NCI-H774 (cell line): ENCODE measurements around the gene ADAMTS5.

ENCODE experiments used
- DNase-seq: peaks from one replicate; lab custom pipeline; 2025; lab: John Stamatoyannopoulos, UW

ADAMTS5 gene

DNA sequence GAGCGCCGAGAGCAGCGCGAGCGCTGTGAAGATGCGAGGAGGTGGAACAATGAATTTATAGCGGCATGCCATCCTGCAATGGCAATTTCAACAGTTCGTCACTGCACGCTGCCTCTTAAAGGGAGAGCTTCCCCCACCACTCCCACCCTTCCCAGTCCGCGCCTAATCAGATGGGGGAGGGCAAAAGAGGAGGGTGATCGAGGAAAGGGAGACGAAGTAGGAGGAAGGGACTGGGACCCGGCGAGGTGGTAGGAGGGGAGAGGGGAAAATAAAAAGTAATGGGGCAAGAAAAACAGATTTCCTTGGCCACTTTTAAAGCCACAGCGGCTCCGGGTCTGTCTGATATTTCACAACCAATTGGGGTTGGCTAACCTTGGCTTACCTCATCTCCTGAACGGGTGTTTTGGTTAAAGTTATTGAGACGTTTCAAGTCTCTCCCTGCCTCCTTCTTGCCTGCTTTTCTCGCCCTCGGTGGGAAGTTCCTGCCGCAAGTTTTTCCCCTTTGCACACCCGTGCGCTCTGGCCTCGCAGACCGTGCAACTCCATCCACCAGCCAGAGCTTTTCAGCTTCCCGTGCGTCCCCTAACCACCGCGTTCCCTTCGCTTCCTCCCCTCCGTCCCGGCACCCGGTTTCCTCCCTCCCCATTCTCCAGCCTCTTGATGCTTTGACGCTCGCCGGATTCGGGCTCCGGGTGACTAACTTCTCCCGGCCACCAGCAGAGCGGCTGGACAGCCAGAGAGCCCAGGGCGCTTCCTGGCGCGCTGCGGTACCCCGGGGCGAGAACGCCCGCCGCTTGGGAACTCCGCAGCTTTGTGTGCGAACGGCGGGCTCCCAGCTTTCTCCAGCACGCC, at the start of gene ADAMTS5:
Gene ADAMTS5, minus strand, starts transcription at position 27 of the 852 bp plus-strand sequence. CDS start 697 bp downstream, outside the sequence.
- no peak for DNase-seq

DNA sequence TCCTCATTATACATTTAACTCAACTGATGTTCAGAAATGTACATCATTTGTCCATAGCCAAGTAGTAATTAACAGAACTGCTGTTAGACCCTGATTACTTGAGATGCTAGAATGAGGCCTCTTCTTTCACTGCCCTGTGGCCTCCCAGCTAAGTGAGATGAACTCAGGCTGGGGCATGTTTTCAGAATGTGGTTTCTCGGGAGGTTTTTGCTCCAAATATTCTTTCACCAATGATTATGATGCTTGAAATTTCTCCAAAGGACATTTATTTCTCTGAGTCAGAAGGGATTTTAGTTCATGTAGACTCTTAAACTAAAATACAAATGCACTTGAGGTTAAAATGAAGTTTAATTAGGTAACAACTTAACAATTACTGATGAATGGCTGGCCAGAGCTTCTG, 34.6 kb upstream of the ADAMTS5 start:
- no peak for DNase-seq

DNA sequence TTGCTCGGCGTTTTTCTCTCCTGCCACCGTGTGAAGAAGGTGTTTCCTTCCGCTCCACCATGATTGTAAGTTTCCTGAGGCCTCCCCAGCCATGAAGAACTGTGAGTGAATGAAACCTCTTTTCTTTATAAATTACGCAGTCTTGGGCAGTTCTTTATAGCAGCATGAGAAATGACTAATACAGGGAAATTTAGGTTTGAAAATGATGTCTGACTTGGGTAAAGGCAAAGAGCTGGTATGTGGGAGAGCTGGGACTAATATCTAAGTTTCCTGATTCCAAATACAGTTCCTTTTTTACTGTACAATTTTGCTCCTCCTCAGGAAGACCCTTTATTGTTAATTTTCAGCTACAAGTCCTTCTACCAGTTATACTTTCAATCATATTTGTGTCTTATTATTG, 16.7 kb upstream of the ADAMTS5 start:
- DNase-seq: no peak

- no peak for DNase-seq
Observed at GRCh38 chr21:26982767-26983166, 15.9 kb upstream of the ADAMTS5 start.

DNA sequence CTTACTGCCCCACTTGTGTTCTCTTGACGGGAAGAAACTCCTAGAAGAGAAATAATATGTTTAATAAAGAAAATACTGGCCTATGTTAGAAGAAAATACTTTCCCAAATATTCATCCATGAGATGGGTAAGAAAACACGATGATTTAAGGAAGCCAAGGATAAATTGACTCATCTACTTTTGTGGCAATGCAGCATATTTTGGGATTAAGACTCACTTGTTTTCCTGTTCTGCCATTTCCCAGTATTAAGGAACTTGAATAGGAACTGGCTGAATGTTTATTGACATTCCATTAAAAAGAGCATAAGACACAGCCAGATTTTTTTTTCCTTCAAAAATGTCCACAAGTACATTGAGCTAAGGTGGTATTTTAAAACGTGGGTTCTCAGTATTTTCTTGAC, 10.9 kb upstream of the ADAMTS5 start:
- DNase-seq: no peak

- DNase-seq: no peak
Observed at GRCh38 chr21:26973226-26973625, 6.3 kb upstream of the ADAMTS5 start.

- no peak for DNase-seq
Observed at GRCh38 chr21:26972192-26972591, 5.3 kb upstream of the ADAMTS5 start.

GRCh38 chr21:26969971-26970725, 3.3 kb upstream of the ADAMTS5 start:
- no peak for DNase-seq

GRCh38 chr21:26966649-26967061, 233 bp downstream of the ADAMTS5 start:
- no peak for DNase-seq

DNA sequence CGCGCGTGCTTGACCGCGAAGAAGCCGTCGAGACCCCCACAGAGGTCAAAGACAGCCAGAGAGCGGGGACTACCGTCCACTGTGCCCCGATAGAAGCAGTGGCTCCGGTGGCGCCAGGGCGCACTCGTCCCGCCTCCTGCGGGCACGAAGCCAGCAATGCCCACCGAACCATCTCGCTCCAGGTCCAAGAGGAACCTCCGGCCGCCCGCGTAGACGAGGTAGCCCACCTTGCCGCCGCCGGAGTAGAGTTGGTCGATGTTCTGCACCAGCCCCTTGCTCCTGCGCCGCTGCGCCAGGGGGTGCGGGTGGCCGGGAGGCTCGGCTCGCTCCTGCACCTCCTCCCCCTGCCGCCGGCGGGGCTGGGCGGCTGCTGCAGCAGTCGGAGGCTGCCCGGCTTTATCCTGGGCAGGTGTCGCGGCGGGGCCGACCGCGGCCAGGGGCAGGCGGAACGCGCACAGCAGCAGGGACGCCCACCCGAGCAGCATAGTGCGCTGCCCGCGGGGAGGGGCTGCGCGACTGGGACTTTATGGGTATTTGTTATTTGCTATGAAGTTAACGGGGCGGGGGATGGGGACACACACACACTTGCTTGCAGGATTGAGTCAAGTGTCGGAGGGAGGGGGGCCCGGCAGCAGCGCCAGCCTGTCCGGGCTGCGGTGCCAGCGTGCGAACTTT, 844 bp downstream of the ADAMTS5 start:
- no peak for DNase-seq

- no peak for DNase-seq
Observed at GRCh38 chr21:26965040-26965906, 1.6 kb downstream of the ADAMTS5 start.

DNA sequence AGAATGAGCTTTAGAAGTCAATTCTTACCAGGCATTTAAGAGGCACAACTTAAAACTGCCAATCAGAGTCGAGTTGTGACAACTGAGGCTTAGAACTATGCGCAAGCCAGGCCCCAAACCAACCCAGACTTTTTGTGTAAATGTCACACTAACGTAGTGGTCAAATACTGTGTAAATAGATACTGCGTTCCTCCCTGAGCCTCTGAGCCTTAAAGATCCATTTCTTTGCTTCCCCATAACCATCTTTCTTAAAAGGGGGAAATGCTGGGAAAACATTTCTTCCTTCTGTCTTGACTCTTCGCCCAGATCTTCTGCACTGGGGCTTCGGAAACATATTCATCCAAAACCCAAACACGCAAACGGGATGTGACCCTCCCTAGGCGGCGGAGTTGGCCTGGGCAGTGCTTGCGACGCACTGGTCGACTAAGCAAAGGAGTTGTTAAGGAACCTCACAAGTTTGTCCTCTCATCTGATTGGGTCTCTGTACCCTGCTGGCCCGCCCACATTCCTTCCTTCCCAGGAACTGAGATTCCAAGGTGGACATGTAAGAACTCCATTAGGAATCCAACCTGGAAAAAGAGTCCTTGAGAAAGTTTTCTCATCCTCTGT, 2.6 kb downstream of the ADAMTS5 start:
- no peak for DNase-seq

DNA sequence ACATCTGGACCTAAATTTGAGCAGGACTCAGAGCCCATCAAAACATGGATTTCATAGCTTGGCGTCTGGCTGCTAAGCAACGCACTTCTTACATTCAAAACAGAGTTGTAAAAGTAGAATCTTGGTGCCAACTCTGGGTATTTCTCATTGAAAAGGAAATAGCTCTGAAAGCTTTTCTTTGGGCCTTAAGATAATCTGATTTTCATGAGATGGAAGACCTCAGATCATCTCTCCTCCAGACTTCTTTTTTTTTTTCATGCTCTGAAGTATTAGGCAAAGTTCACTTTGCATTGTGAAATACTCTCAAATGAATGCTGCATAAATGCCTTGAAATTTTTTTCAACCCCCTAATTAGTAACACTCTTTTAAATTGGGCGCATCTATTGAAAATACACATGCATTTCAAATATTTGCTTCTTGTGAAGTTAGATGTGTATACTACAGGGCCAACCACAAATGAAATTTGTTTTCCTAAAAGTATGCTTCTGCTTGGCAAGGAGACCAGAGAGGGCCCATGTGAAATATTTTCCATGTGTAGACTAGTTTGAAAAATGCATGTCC, 4.2 kb downstream of the ADAMTS5 start:
- DNase-seq: no peak

DNA sequence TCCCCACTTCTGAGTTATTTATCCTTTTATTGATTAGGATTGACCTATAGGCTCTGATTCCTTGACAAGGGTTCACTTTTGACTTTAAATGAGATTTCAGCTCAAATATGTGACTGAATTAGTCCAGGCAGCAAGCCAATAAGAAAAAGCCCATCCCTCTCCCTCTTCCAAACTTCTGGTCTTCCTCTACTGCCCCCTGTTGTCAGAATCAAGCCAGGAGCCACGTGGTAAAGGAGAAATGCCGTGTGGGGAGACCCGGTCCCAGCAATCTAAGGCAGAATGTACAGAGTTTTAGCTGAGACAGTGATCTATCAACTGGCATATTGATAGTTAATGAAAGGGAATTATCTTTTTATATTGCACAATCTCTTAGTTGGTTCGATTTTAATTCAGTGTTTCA, 5.2 kb downstream of the ADAMTS5 start:
- DNase-seq: no peak

DNA sequence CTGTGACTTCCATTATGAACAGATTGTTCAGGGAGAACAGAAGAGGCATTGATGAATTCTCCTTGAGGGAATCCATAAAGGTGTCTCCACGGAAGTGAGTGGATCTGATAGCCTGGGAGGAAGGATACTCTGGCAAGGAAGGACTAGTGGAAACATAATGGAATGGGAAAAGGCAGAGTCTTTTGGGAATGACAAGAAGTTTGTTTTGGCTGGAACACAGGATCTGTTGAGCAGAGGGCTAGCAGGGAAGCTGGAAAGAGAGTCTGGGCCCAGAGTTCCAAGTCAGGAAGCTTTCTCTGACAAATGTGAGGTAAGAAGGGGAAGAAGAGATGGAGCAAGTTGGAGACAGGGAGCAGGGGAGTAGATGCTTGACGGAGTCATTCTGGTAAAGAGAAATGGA, 8.1 kb downstream of the ADAMTS5 start:
- DNase-seq: no peak

DNA sequence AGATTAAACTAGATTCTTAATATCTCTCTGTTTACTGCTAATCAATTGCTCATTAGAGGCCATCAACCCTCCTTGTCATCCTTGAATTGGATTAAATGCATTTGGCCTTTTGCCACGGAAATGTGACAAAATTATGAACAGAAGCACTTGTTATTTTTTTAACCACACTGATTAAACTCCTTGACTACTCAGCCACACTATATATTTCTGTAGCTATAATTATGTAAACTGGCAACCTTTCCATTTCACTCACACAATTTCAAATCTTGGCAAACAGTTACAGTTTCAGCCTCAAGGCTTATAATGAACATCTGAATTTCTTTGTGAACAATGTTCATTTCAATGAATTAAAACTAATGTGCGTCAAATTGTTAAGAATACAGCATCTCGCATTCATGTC, 10.1 kb downstream of the ADAMTS5 start:
- no peak for DNase-seq

DNA sequence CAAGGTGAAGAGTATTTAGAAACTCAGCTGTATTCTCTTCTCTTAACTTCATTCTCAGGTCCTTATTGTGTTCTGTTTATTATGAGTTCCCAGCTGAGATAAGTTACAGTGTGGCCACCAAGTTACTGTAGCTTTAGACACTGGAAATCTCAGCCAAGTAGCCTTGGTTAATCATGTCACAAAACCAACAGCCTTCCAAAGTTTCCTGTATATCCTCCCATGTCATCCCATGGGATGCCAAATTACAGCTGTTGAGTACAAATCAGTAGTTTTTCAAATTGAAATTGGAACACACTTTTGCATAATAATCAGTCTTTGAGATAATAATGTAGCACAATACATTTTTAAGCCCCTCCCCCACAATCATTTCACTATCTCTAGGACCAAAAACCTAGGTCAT, 10.7 kb downstream of the ADAMTS5 start:
- no peak for DNase-seq

DNA sequence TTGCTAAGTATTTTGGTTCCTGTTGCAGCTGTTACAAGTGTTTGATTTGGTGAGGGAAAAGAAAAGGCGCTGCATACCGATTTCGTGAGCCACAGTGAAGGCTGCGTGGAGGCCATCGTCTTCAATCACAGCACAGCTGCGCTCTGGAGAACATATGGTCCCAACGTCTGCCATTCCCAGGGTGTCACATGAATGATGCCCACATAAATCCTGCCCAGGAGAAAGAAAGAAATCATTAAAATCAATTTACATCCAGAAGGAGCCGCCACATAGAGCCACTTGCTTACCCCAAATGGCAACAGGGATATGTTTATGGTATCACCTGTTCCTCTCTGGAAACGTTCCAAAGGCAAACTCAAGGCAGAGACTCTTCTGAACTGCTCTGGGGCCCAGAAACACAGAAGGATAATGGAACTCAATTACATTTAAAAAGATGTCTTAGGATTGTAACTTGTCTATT, 12.2 kb downstream of the ADAMTS5 start:
- DNase-seq: no peak

GRCh38 chr21:26952374-26953066, 14.4 kb downstream of the ADAMTS5 start:
- DNase-seq: no peak

DNA sequence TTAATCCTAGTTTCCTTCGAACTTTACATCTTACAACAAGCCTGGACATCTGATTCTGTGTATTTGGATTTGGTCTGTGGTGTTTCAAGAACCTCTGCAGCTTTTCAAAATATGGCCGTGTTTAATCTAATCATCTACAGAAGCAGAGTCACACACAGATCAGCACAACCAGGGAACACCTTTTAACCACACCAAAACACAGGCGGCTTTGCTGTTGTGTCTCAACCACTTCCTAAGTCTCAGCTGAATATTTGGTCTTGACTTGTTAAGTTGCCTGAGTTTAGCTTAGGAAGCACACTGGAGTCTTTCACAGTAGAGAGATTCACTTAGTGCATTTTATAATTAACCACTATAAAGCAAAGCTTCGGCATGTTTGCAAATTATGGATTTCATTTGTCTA, 17.1 kb downstream of the ADAMTS5 start:
- DNase-seq: no peak
